Osteoblast (primary cell): Measurements from ENCODE around the gene CDKN2B-AS1. TPM values are rescaled to one million over a fixed set of nuclear protein-coding genes. Genes with fewer than 3 reads are reported as not detected.

Source experiments
- DNase-seq: peaks from one replicate; pipeline ENCODE4 v3.0.0; 2011; ENCODE audit warnings: low spot score, mixed read lengths; ENCODE audit not compliant: insufficient read length; ENCODE audit errors: missing footprints
- H2AFZ ChIP-seq: 2 replicates; pipeline ENCODE4 v1.6.0; 2011; ENCODE audit warnings: mild to moderate bottlenecking, low read length
- H3K27ac ChIP-seq: 2 replicates; pipeline ENCODE4 v1.5.1; 2011; ENCODE audit warnings: mild to moderate bottlenecking, low read depth, low read length, moderate library complexity
- H3K27me3 ChIP-seq: 2 replicates; pipeline ENCODE4 v1.6.0; 2012; ENCODE audit warnings: mild to moderate bottlenecking, control low read depth, inconsistent platforms, low read length, moderate library complexity; ENCODE audit not compliant: insufficient read depth
- H3K36me3 ChIP-seq: 2 replicates; pipeline ENCODE4 v1.5.1; 2011; ENCODE audit warnings: mild to moderate bottlenecking, low read length, control low read depth, moderate library complexity; ENCODE audit not compliant: insufficient read depth
- H3K4me1 ChIP-seq: 2 replicates; pipeline ENCODE4 v1.5.1; 2011; ENCODE audit warnings: mild to moderate bottlenecking, low read length, control low read depth, moderate library complexity; ENCODE audit not compliant: insufficient read depth
- H3K4me2 ChIP-seq: 2 replicates; pipeline ENCODE4 v1.6.0; 2011; ENCODE audit warnings: mild to moderate bottlenecking, low read length; ENCODE audit not compliant: insufficient read depth
- H3K4me3 ChIP-seq: fragments of 200-600 bp; sonication (generic); 3 replicates; pipeline ENCODE4 v1.5.1; 2012; ENCODE audit warnings: mild to moderate bottlenecking, low read length, inconsistent platforms; ENCODE audit not compliant: insufficient read depth
- H3K79me2 ChIP-seq: 2 replicates; pipeline ENCODE4 v1.6.0; 2012; ENCODE audit warnings: mild to moderate bottlenecking, low read length, control low read depth, inconsistent platforms; ENCODE audit not compliant: insufficient read depth
- H3K9me3 ChIP-seq: 2 replicates; pipeline ENCODE4 v1.5.1; 2011; ENCODE audit warnings: low read depth, low read length, control low read depth
- H4K20me1 ChIP-seq: 2 replicates; pipeline ENCODE4 v1.6.0; 2012; ENCODE audit warnings: mild to moderate bottlenecking, low read length, control low read depth; ENCODE audit not compliant: insufficient read depth
- CTCF ChIP-seq: IDR thresholded peaks from 2 replicates; pipeline ENCODE4 v1.5.1; 2011; ENCODE audit warnings: mild to moderate bottlenecking, low read depth, low read length, moderate library complexity; ENCODE audit errors: extremely low read depth
- total RNA-seq: library from RNA; depleted of rRNA; stranded (reverse); fragments of >200 nt; gene quantifications from 2 replicates; pipeline ENCODE4 v1.2.3, GENCODE V29; 2012

The CDKN2B-AS1 gene
- total RNA-seq, 1 donor: 15.2 TPM

- H3K4me2 ChIP-seq: no peak overlapping the region
- no peaks in the 10 kb centered on the region for H3K79me2 ChIP-seq
- no peaks in the 10 kb centered on the region for H3K9me3 ChIP-seq
- peaks cover 7% of the 10 kb centered on the region for H3K4me1 ChIP-seq
- no peak overlapping the region for H3K27ac ChIP-seq
- H4K20me1 ChIP-seq: no peaks in the 10 kb centered on the region
- H2AFZ ChIP-seq: peak overlapping the region; percentile 55
- no peaks in the 10 kb centered on the region for H3K27me3 ChIP-seq
- no peak for TF ChIP-seq CTCF
- no peaks in the 10 kb centered on the region for H3K36me3 ChIP-seq
- H3K4me3 ChIP-seq: no peak overlapping the region
- DNase-seq: no peak
Measured at GRCh38 chr9:22129133-22129532, 134.5 kb downstream of the CDKN2B-AS1 start.

GRCh38 chr9:22129633-22130032 lies 135.0 kb downstream of the CDKN2B-AS1 start:
- no peak overlapping the region for H3K27ac ChIP-seq
- H3K36me3 ChIP-seq: no peaks in the 10 kb centered on the region
- H3K4me2 ChIP-seq: no peak overlapping the region
- no peak overlapping the region for H2AFZ ChIP-seq
- no peaks in the 10 kb centered on the region for H3K79me2 ChIP-seq
- no peaks in the 10 kb centered on the region for H4K20me1 ChIP-seq
- TF ChIP-seq CTCF: no peak
- DNase-seq: no peak
- no peaks in the 10 kb centered on the region for H3K9me3 ChIP-seq
- H3K4me1 ChIP-seq: peaks cover 4% of the 10 kb centered on the region
- no peaks in the 10 kb centered on the region for H3K27me3 ChIP-seq
- no peak overlapping the region for H3K4me3 ChIP-seq

- Histone ChIP-seq H3K9me3 (no peaks in the 10 kb centered on the region), H2AFZ (no peak overlapping the region), H3K79me2 (no peaks in the 10 kb centered on the region), H3K36me3 (no peaks in the 10 kb centered on the region), H3K27ac (no peak overlapping the region), H3K4me2 (no peak overlapping the region), H3K27me3 (no peaks in the 10 kb centered on the region), H4K20me1 (no peaks in the 10 kb centered on the region), H3K4me3 (no peak overlapping the region), H3K4me1 (peaks cover 8% of the 10 kb centered on the region)
- no peak for TF ChIP-seq CTCF
- no peak for DNase-seq
Measured at GRCh38 chr9:22131817-22132216, 137.2 kb downstream of the CDKN2B-AS1 start.

GRCh38 chr9:22134390-22134789 lies 139.8 kb downstream of the CDKN2B-AS1 start:
- H4K20me1 ChIP-seq: no peaks in the 10 kb centered on the region
- DNase-seq: no peak
- H3K9me3 ChIP-seq: no peaks in the 10 kb centered on the region
- no peaks in the 10 kb centered on the region for H3K36me3 ChIP-seq
- no peaks in the 10 kb centered on the region for H3K27me3 ChIP-seq
- H3K4me1 ChIP-seq: peaks cover 13% of the 10 kb centered on the region
- no peak overlapping the region for H2AFZ ChIP-seq
- H3K4me3 ChIP-seq: no peak overlapping the region
- no peak overlapping the region for H3K4me2 ChIP-seq
- TF ChIP-seq CTCF: no peak
- H3K27ac ChIP-seq: no peak overlapping the region
- H3K79me2 ChIP-seq: no peaks in the 10 kb centered on the region
